Measurements from ENCODE around the gene CYP3A4. TPM values are rescaled to one million over a fixed set of nuclear protein-coding genes. Genes with fewer than 3 reads are reported as not detected.

Gene CYP3A4
- total RNA-seq, 1 donor from 2014 or later = not detected

- Mint-ChIP-seq H3K27me3 (no peaks in the 10 kb centered on the region), H3K9me3 (peaks cover 2% of the 10 kb centered on the region), H3K4me3 (no peak overlapping the region), H3K4me1 (no peaks in the 10 kb centered on the region), H3K27ac (no peak overlapping the region), H3K36me3 (ENCODE audit: low read depth) (peaks cover 22% of the 10 kb centered on the region)
- DNase-seq (no peak), ATAC-seq (ENCODE audit: low read depth) (no peak)
- POLR2A ChIA-PET = no interaction called here
- no peak for TF ChIP-seq CTCF (IDR thresholded peaks at IDR 0.05)
- CTCF ChIA-PET = no interaction called here
- intact Hi-C loops (cut with micrococcal nuclease) = no loop called here
These were observed 74.0 kb downstream of the CYP3A4 start for GRCh38 chr7:99709838-99710578.

- peaks cover 2% of the 10 kb centered on the region for H3K9me3 Mint-ChIP-seq
- no peak overlapping the region for H3K27ac Mint-ChIP-seq
- ATAC-seq (ENCODE audit: low read depth) (no peak), DNase-seq (no peak)
- H3K36me3 Mint-ChIP-seq (ENCODE audit: low read depth) = peaks cover 20% of the 10 kb centered on the region
- no peak for TF ChIP-seq CTCF (IDR thresholded peaks at IDR 0.05)
- CTCF ChIA-PET = no interaction called here
- POLR2A ChIA-PET = no interaction called here
- no peaks in the 10 kb centered on the region for H3K4me1 Mint-ChIP-seq
- no peak overlapping the region for H3K4me3 Mint-ChIP-seq
- intact Hi-C loops (cut with micrococcal nuclease) = no loop called here
- H3K27me3 Mint-ChIP-seq = no peaks in the 10 kb centered on the region
These were observed 74.7 kb downstream of the CYP3A4 start for GRCh38 chr7:99709260-99709659.

- DNase-seq = no peak
- intact Hi-C loops (cut with micrococcal nuclease) = no loop called here
- Mint-ChIP-seq H3K9me3 (peaks cover 2% of the 10 kb centered on the region), H3K27me3 (peaks cover 3% of the 10 kb centered on the region), H3K27ac (no peak overlapping the region), H3K4me1 (no peaks in the 10 kb centered on the region), H3K4me3 (no peak overlapping the region), H3K36me3 (ENCODE audit: low read depth) (peaks cover 20% of the 10 kb centered on the region)
- CTCF ChIA-PET = no interaction called here
- POLR2A ChIA-PET = no interaction called here
- no peak for TF ChIP-seq CTCF (IDR thresholded peaks at IDR 0.05)
- no peak for ATAC-seq (ENCODE audit: low read depth)
These were observed 76.9 kb downstream of the CYP3A4 start for GRCh38 chr7:99707096-99707495.

Other genes starting within 250 kb of the CYP3A4 start
- 9.2 and 9.3 TPM in 2 replicates for gene FAM200A, start 232.1 kb downstream of the CYP3A4 start, total RNA-seq
- 98.5 and 116 TPM in 2 replicates for gene ZNF655, start 225.5 kb downstream of the CYP3A4 start, total RNA-seq
- gene TMEM225B, start 185.9 kb downstream of the CYP3A4 start, total RNA-seq = 0.53 and 1.5 TPM in 2 replicates
- 28.5 and 33.4 TPM in 2 replicates for gene ZSCAN25, start 167.2 kb downstream of the CYP3A4 start, total RNA-seq
- not detected in 2 replicates for gene CYP3A5, start 104.2 kb downstream of the CYP3A4 start, total RNA-seq
- not detected in 2 replicates for gene CYP3A7, start 49.0 kb downstream of the CYP3A4 start, total RNA-seq
- not detected in 2 replicates for gene CYP3A43, start 43.8 kb upstream of the CYP3A4 start, total RNA-seq
- 0.39 and 1.3 TPM in 2 replicates for gene OR2AE1, start 92.8 kb upstream of the CYP3A4 start, total RNA-seq
- gene TRIM4, start 135.3 kb upstream of the CYP3A4 start, total RNA-seq = 33.1 and 35.8 TPM in 2 replicates
- not detected in 2 replicates for gene GJC3, start 145.4 kb upstream of the CYP3A4 start, total RNA-seq
- not detected in 2 replicates for gene AZGP1, start 191.8 kb upstream of the CYP3A4 start, total RNA-seq
- 59.0 and 70.6 TPM in 2 replicates for gene ZKSCAN1, start 231.4 kb upstream of the CYP3A4 start, total RNA-seq